ENCODE data around the gene CFH.
"Not testable (repeated sequence)": the region's sequence is repeated elsewhere in the genome, so short reads cannot be mapped to it uniquely, and the experiment has no call there.

Gene CFH

GRCh38 chr1:196773713-196774112, 121.9 kb downstream of the CFH start:
- DNase-seq = no peak

- DNase-seq = no peak
These were observed 122.3 kb downstream of the CFH start for GRCh38 chr1:196774175-196774574.

GRCh38 chr1:196774603-196775002, 122.8 kb downstream of the CFH start, which contains the start of gene CFHR3:
Gene CFHR3, plus strand, starts transcription at chr1:196774840. Its CDS starts 47 bp downstream, at chr1:196774887.
- no peak for DNase-seq

DNA sequence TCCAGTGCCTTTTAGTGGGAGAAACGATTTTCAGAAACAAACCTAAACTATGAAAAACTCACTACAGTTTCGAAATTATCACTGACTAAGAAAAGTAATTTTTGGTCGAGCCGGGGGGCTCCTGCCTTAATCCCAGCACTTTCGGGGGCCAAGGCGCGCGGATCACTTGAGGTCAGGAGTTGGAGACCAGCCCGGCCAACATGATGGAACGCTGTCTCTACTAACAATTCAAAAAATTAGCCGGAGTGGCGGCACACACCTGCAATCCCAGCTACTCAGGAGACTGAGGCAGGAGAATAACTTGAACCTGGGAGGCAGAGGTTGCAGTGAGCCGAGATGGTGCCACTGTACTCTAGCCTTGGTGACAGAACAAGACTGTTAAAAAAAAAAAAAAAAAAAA, 125.8 kb downstream of the CFH start:
- DNase-seq = no peak

GRCh38 chr1:196779093-196779492, 127.2 kb downstream of the CFH start:
- DNase-seq = no peak

GRCh38 chr1:196791252-196791651, 139.4 kb downstream of the CFH start:
- not testable (repeated sequence) for DNase-seq

- DNase-seq = not testable (repeated sequence)
These were observed 142.3 kb downstream of the CFH start for GRCh38 chr1:196794103-196794502.
